K562 (cell line): Measurements from ENCODE around the gene APC. TPM values are rescaled to one million over a fixed set of nuclear protein-coding genes. Genes with fewer than 3 reads are reported as not detected.
A peak's percentile ranks its signal among the peaks of the same experiment; 100 is the strongest.

Experiments
- AFF1 ChIP-seq, 2 experiments: fragments of 450-650 bp; IDR thresholded peaks; 2 replicates each; pipeline ENCODE4 v1.6.1; 2018; ENCODE audit warnings: mild to moderate bottlenecking in 2 of 2, low read depth in 1 of 2; ENCODE audit not compliant: partially characterized antibody in 2 of 2
- E2F3 ChIP-seq: fragments of 250-450 bp; sonication (Bioruptor Pico); IDR thresholded peaks from 2 replicates; pipeline ENCODE4 v1.4.0; 2020; ENCODE audit warnings: mild to moderate bottlenecking
- E2F6 ChIP-seq, 2 experiments: IDR thresholded peaks; 2 replicates each; pipeline ENCODE4 v1.6.1; 2011; ENCODE audit warnings: borderline replicate concordance in 1 of 2, control low read depth in 1 of 2, low read depth in 1 of 2, low read length in 1 of 2, mild to moderate bottlenecking in 1 of 2, mixed read lengths in 1 of 2, moderate library complexity in 1 of 2; ENCODE audit not compliant: insufficient read depth in 1 of 2, insufficient read length in 1 of 2, poor library complexity in 1 of 2, severe bottlenecking in 1 of 2; ENCODE audit errors: extremely low read depth in 1 of 2
- GTF2A2 ChIP-seq: IDR thresholded peaks from 2 replicates; pipeline ENCODE4 v1.6.1; 2016; ENCODE audit warnings: mild to moderate bottlenecking, missing genetic modification characterization, missing compliant biosample characterization
- HOXB6 ChIP-seq: fragments of 250-450 bp; sonication (Bioruptor Pico); IDR thresholded peaks from 2 replicates; pipeline ENCODE4 v1.5.1; 2022; ENCODE audit warnings: mild to moderate bottlenecking, borderline replicate concordance
- MBD1 ChIP-seq: fragments of 250-450 bp; sonication (Bioruptor Pico); IDR thresholded peaks from 2 replicates; pipeline ENCODE4 v1.8.0; 2022; ENCODE audit warnings: inconsistent platforms
- MTA3 ChIP-seq: fragments of 450-650 bp; formaldehyde crosslinking; IDR thresholded peaks from 2 replicates; pipeline ENCODE4 v1.6.1; 2017; ENCODE audit warnings: mild to moderate bottlenecking, borderline replicate concordance
- NELFE ChIP-seq: IDR thresholded peaks from 2 replicates; pipeline ENCODE4 v1.6.1; 2011; ENCODE audit warnings: mild to moderate bottlenecking; ENCODE audit not compliant: insufficient read depth, insufficient read length
- NFIC ChIP-seq: fragments of 450-650 bp; IDR thresholded peaks from 2 replicates; pipeline ENCODE4 v1.6.1; 2017; ENCODE audit warnings: mild to moderate bottlenecking, inconsistent platforms
- PCBP1 ChIP-seq: fragments of 200-400 bp; formaldehyde crosslinking; IDR thresholded peaks from 2 replicates; pipeline ENCODE4 v1.6.1; 2018; ENCODE audit warnings: mild to moderate bottlenecking, low read depth, low read length; ENCODE audit not compliant: poor library complexity, severe bottlenecking
- RFX5 ChIP-seq: IDR thresholded peaks from 2 replicates; pipeline ENCODE4 v1.6.1; 2011; ENCODE audit warnings: low read depth, mild to moderate bottlenecking, improper control_type of control experiment, low read length
- SNIP1 ChIP-seq: fragments of 450-650 bp; IDR thresholded peaks from 2 replicates; pipeline ENCODE4 v1.7.1; 2017; ENCODE audit warnings: low read depth, mild to moderate bottlenecking
- YBX1 ChIP-seq: fragments of 450-650 bp; IDR thresholded peaks from 2 replicates; pipeline ENCODE4 v1.7.1; 2016; ENCODE audit warnings: mild to moderate bottlenecking
- ZBTB5 ChIP-seq: fragments of 450-650 bp; IDR thresholded peaks from 2 replicates; pipeline ENCODE4 v1.6.1; 2017; ENCODE audit warnings: antibody characterized with exemption
- ZNF133 ChIP-seq: fragments of 250-450 bp; sonication (Bioruptor Pico); IDR thresholded peaks from 2 replicates; pipeline ENCODE4 v1.4.0; 2020; ENCODE audit warnings: mild to moderate bottlenecking
- ZNF217 ChIP-seq: sonication (generic); formaldehyde crosslinking; IDR thresholded peaks from 2 replicates; pipeline ENCODE4 v1.8.0; 2022; ENCODE audit warnings: mild to moderate bottlenecking, missing genetic modification reagents
- ZNF253 ChIP-seq: fragments of 250-450 bp; sonication (Bioruptor Pico); conservative IDR thresholded peaks from 2 replicates; pipeline ENCODE4 v1.6.1; 2021; ENCODE audit warnings: mild to moderate bottlenecking
- ZNF408 ChIP-seq: fragments of 250-450 bp; sonication (Bioruptor Pico); IDR thresholded peaks from 2 replicates; pipeline ENCODE4 v1.4.0; 2020; ENCODE audit warnings: low read depth, mild to moderate bottlenecking, moderate library complexity
- polyA plus RNA-seq, 8 experiments: library from polyadenylated mRNA; depleted of rRNA in 4 of 8; stranded (reverse) in 5 of 8; unstranded in 3 of 8; fragments of >200 nt; fragmentation: Nextera tagmentation in 2 of 8; fragmentation: Illumina TruSeq in 1 of 8; extraction: Ambion mirVana in 2 of 8; extraction: Trizol in 1 of 8; gene quantifications; 2 replicates each; pipeline versions ENCODE4 v1.2.1 to v1.2.3, GENCODE V29; 2011 to 2014; ENCODE audit warnings: inconsistent platforms in 1 of 8, missing spikeins in 1 of 8
- total RNA-seq, 7 experiments: library from RNA; depleted of rRNA in 6 of 7; stranded (reverse); fragments of >200 nt in 6 of 7; fragmentation: Illumina TruSeq in 2 of 7; extraction: Trizol in 2 of 7; gene quantifications; 2 replicates each; pipeline versions ENCODE4 v1.2.1 to v1.2.3, GENCODE V29; 2011 to 2021; ENCODE audit warnings: low replicate concordance in 1 of 7

APC gene
- total and polyA plus RNA-seq, 9 of the 15 experiments (the other 6 are each of a cell fraction or from before 2014, with no cell fraction given): 5.7 to 29.5 (median 15.4) TPM

- TF ChIP-seq E2F6 (IDR thresholded peaks at IDR 0.05; ENCODE audit: borderline replicate concordance in 1 of 2, extremely low read depth in 1 of 2, insufficient read depth in 1 of 2, insufficient read length in 1 of 2, low read depth in 1 of 2, low read length in 1 of 2, poor library complexity in 1 of 2, severe bottlenecking in 1 of 2): peak; percentile 35 to 55
- TF ChIP-seq E2F3 (CRISPR knock-in tag): 0 out of 2 replicates have a peak, but pooled peaks have one; percentile 8
- TF ChIP-seq SNIP1: no peak
- no peak for TF ChIP-seq MTA3
- no peak for TF ChIP-seq ZNF217 (CRISPR knock-in tag)
- TF ChIP-seq AFF1 (IDR thresholded peaks at IDR 0.05; ENCODE audit: low read depth in 1 of 2, partially characterized antibody in 2 of 2): no peak
- TF ChIP-seq ZNF133: no peak
- TF ChIP-seq PCBP1: no peak
- no peak for TF ChIP-seq ZBTB5
- no peak for TF ChIP-seq RFX5
- no peak for TF ChIP-seq ZNF253 (CRISPR knock-in tag)
- no peak; the same call in 1 of the 2 replicates for TF ChIP-seq NFIC
- no peak for TF ChIP-seq NELFE
- TF ChIP-seq GTF2A2 (tag): no peak
- no peak for TF ChIP-seq MBD1 (CRISPR knock-in tag)
- no peak for TF ChIP-seq ZNF408
- no peak for TF ChIP-seq YBX1
- TF ChIP-seq HOXB6 (CRISPR knock-in tag): no peak
Measured at GRCh38 chr5:112707187-112708102, 30.2 kb upstream of the APC start (continued).
